GM23338 (cell line): ENCODE results near the gene CRNKL1. TPM values are rescaled to one million over a fixed set of nuclear protein-coding genes. Genes with fewer than 3 reads are reported as not detected.

ENCODE experiments used
- ATAC-seq: fragments of 200-7000 bp; cut with Tn5 transposase; 3 replicates; pipeline ENCODE4 v1.9.1; 2020
- DNase-seq: peaks from one replicate; pipeline ENCODE4 v3.0.0-alpha.2; 2015; ENCODE audit warnings: low spot score
- H2AFZ ChIP-seq: fragments of 200-600 bp; sonication (generic); 2 replicates; pipeline ENCODE4 v1.8.0; 2016; ENCODE audit warnings: antibody characterized with exemption, mild to moderate bottlenecking, moderate library complexity
- H3F3A ChIP-seq: fragments of 200-600 bp; sonication (generic); replicated peaks from 2 replicates; pipeline ENCODE4 v1.8.0; 2017; ENCODE audit warnings: antibody characterized with exemption, mixed run types, low read depth
- H3K27ac ChIP-seq: fragments of 200-600 bp; sonication (generic); 2 replicates; pipeline ENCODE4 v1.6.1; 2016; ENCODE audit warnings: low read depth
- H3K27me3 ChIP-seq: fragments of 200-600 bp; sonication (generic); 2 replicates; pipeline ENCODE4 v1.8.0; 2016; ENCODE audit warnings: mild to moderate bottlenecking, mixed run types, moderate library complexity; ENCODE audit not compliant: insufficient read depth
- H3K36me3 ChIP-seq: fragments of 200-600 bp; sonication (generic); 2 replicates; pipeline ENCODE4 v1.8.0; 2016; ENCODE audit warnings: mild to moderate bottlenecking; ENCODE audit not compliant: insufficient read depth
- H3K4me1 ChIP-seq: fragments of 200-600 bp; sonication (generic); 2 replicates; pipeline ENCODE4 v1.8.0; 2016; ENCODE audit warnings: mild to moderate bottlenecking, moderate library complexity; ENCODE audit not compliant: insufficient read depth
- H3K4me2 ChIP-seq: fragments of 200-600 bp; sonication (generic); 2 replicates; pipeline ENCODE4 v1.7.1; 2017; ENCODE audit warnings: mixed run types
- H3K4me3 ChIP-seq: fragments of 200-600 bp; sonication (generic); 2 replicates; pipeline ENCODE4 v1.6.1; 2016; ENCODE audit warnings: mixed run types
- H3K79me2 ChIP-seq: fragments of 200-600 bp; sonication (generic); replicated peaks from 2 replicates; pipeline ENCODE4 v1.8.0; 2017; ENCODE audit warnings: mild to moderate bottlenecking; ENCODE audit not compliant: insufficient read depth
- H3K9me2 ChIP-seq: fragments of 200-600 bp; sonication (generic); 2 replicates; pipeline ENCODE4 v1.8.0; 2017; ENCODE audit not compliant: insufficient read depth
- H4K20me1 ChIP-seq: fragments of 200-600 bp; sonication (generic); replicated peaks from 2 replicates; pipeline ENCODE4 v1.8.0; 2017; ENCODE audit warnings: mild to moderate bottlenecking; ENCODE audit not compliant: insufficient read depth
- H3K27ac Mint-ChIP-seq: 2 replicates; pipeline ENCODE4 v1.8.0; 2020; ENCODE audit warnings: inconsistent platforms, mild to moderate bottlenecking, moderate library complexity, mixed read lengths
- H3K27me3 Mint-ChIP-seq: 3 replicates; pipeline ENCODE4 v1.8.0; 2022; ENCODE audit warnings: low read depth, mild to moderate bottlenecking, moderate library complexity, mixed read lengths, inconsistent platforms; ENCODE audit not compliant: insufficient read depth, poor library complexity
- H3K36me3 Mint-ChIP-seq: 3 replicates; pipeline ENCODE4 v1.8.0; 2021; ENCODE audit warnings: low read depth, mild to moderate bottlenecking, inconsistent platforms, moderate library complexity, mixed read lengths
- H3K4me1 Mint-ChIP-seq: 3 replicates; pipeline ENCODE4 v1.8.0; 2020; ENCODE audit warnings: mild to moderate bottlenecking, inconsistent platforms, mixed read lengths
- H3K4me3 Mint-ChIP-seq: 3 replicates; pipeline ENCODE4 v1.8.0; 2021; ENCODE audit warnings: moderate library complexity, mild to moderate bottlenecking, inconsistent platforms, mixed read lengths
- H3K9me3 Mint-ChIP-seq: 3 replicates; pipeline ENCODE4 v1.8.0; 2020; ENCODE audit warnings: moderate library complexity, mild to moderate bottlenecking, inconsistent platforms, mixed read lengths
- CREB1 ChIP-seq: fragments of 250-450 bp; sonication (Bioruptor Pico); IDR thresholded peaks from 2 replicates; pipeline ENCODE4 v1.5.0; 2020; ENCODE audit warnings: low read depth, mild to moderate bottlenecking, moderate library complexity
- CTCF ChIP-seq, 2 experiments: fragments of 200-600 bp in 1 of 2; sonication (generic) in 1 of 2; conservative IDR thresholded peaks; 2 replicates each; pipeline versions ENCODE4 v1.5.1 to v1.6.1; 2016 to 2017; ENCODE audit warnings: antibody characterized with exemption in 2 of 2, low read depth in 2 of 2, mild to moderate bottlenecking in 2 of 2, moderate library complexity in 1 of 2
- ETS1 ChIP-seq: IDR thresholded peaks from 2 replicates; pipeline ENCODE4 v1.6.1; 2016; ENCODE audit warnings: antibody characterized with exemption
- EZH2 ChIP-seq: fragments of 200-600 bp; sonication (generic); IDR thresholded peaks from one replicate; pipeline ENCODE4 v1.8.0; 2017; ENCODE audit warnings: antibody characterized with exemption, mild to moderate bottlenecking, low read depth; ENCODE audit not compliant: unreplicated experiment
- EZH2phosphoT487 ChIP-seq: fragments of 200-600 bp; sonication (generic); IDR thresholded peaks from one replicate; pipeline ENCODE4 v1.8.1; 2018; ENCODE audit warnings: antibody characterized with exemption; ENCODE audit not compliant: unreplicated experiment
- JUNB ChIP-seq: IDR thresholded peaks from one replicate; pipeline ENCODE4 v1.6.1; 2016; ENCODE audit warnings: antibody characterized with exemption; ENCODE audit not compliant: unreplicated experiment
- NANOG ChIP-seq: IDR thresholded peaks from 2 replicates; pipeline ENCODE4 v1.6.1; 2016; ENCODE audit warnings: antibody characterized with exemption, borderline replicate concordance
- POLR2AphosphoS5 ChIP-seq: IDR thresholded peaks from 2 replicates; pipeline ENCODE4 v1.6.1; 2016; ENCODE audit warnings: antibody characterized with exemption, low read depth
- REST ChIP-seq: IDR thresholded peaks from one replicate; pipeline ENCODE4 v1.6.1; 2018; ENCODE audit warnings: antibody characterized with exemption; ENCODE audit not compliant: unreplicated experiment
- STAT1 ChIP-seq: IDR thresholded peaks from one replicate; pipeline ENCODE4 v1.6.1; 2016; ENCODE audit warnings: antibody characterized with exemption; ENCODE audit not compliant: unreplicated experiment
- ZNF114 ChIP-seq: fragments of 250-450 bp; sonication (Bioruptor Pico); IDR thresholded peaks from 2 replicates; pipeline ENCODE4 v1.5.0; 2020; ENCODE audit warnings: mild to moderate bottlenecking, moderate library complexity
- ZNF331 ChIP-seq: fragments of 250-450 bp; sonication (Bioruptor Pico); IDR thresholded peaks from 2 replicates; pipeline ENCODE4 v1.5.0; 2020; ENCODE audit warnings: low read depth, mild to moderate bottlenecking, moderate library complexity
- ZNF462 ChIP-seq: fragments of 250-450 bp; sonication (Bioruptor Pico); IDR thresholded peaks from 2 replicates; pipeline ENCODE4 v1.5.0; 2020; ENCODE audit warnings: mild to moderate bottlenecking, moderate library complexity
- polyA plus RNA-seq: library from polyadenylated mRNA; unstranded; fragments of >200 nt; fragmentation: Nextera tagmentation; extraction: Ambion mirVana; gene quantifications from 2 replicates; pipeline ENCODE4 v1.2.1, GENCODE V29; 2016
- total RNA-seq: library from RNA; depleted of rRNA; stranded (reverse); fragments of >200 nt; shearing (Covaris generic); gene quantifications from 2 replicates; pipeline ENCODE4 v1.2.3, GENCODE V29; 2014

CRNKL1 gene
- total and polyA plus RNA-seq, 2 experiments from 2014 or later, result 24.2 to 27.2 TPM

GRCh38 chr20:20031790-20032189 is 20.5 kb downstream of the CRNKL1 start:
- peaks cover 33% of the 10 kb centered on the region for H3K36me3 ChIP-seq
- Mint-ChIP-seq H3K9me3 (no peaks in the 10 kb centered on the region), H3K4me3 (no peak overlapping the region), H3K4me1 (no peaks in the 10 kb centered on the region), H3K27ac (no peak overlapping the region), H3K36me3 (peaks cover 54% of the 10 kb centered on the region), H3K27me3 (no peaks in the 10 kb centered on the region)
- H2AFZ ChIP-seq, result no peak overlapping the region
- no peaks in the 10 kb centered on the region for H3K9me2 ChIP-seq
- H3K79me2 ChIP-seq, result peaks cover 13% of the 10 kb centered on the region
- H3K27ac ChIP-seq, result no peak overlapping the region
- no peak overlapping the region for H3K4me2 ChIP-seq
- no peak for TF ChIP-seq CTCF (conservative IDR thresholded peaks at IDR 0.05; ENCODE audit: low read depth in 2 of 2)
- TF ChIP-seq POLR2AphosphoS5, result no peak
- no peak for TF ChIP-seq ZNF331
- no peak for TF ChIP-seq JUNB
- TF ChIP-seq EZH2, result no peak
- TF ChIP-seq ETS1, result no peak
- TF ChIP-seq REST, result no peak
- no peak for TF ChIP-seq NANOG
- TF ChIP-seq ZNF462 (CRISPR knock-in tag), result no peak
- no peak for TF ChIP-seq EZH2phosphoT487
- TF ChIP-seq ZNF114 (CRISPR knock-in tag), result no peak
- TF ChIP-seq CREB1 (CRISPR knock-in tag), result no peak
- TF ChIP-seq STAT1, result no peak
- no peaks in the 10 kb centered on the region for H3K4me1 ChIP-seq
- ATAC-seq (no peak), DNase-seq (no peak)
- H3F3A ChIP-seq, result no peaks in the 10 kb centered on the region
- no peaks in the 10 kb centered on the region for H3K27me3 ChIP-seq
- no peak overlapping the region for H3K4me3 ChIP-seq
- H4K20me1 ChIP-seq, result no peaks in the 10 kb centered on the region; the same call in 1 of the 2 replicates
